ENCODE results near the gene AHI1.
A peak's percentile ranks its signal among the peaks of the same experiment; 100 is the strongest.

The AHI1 gene

DNA sequence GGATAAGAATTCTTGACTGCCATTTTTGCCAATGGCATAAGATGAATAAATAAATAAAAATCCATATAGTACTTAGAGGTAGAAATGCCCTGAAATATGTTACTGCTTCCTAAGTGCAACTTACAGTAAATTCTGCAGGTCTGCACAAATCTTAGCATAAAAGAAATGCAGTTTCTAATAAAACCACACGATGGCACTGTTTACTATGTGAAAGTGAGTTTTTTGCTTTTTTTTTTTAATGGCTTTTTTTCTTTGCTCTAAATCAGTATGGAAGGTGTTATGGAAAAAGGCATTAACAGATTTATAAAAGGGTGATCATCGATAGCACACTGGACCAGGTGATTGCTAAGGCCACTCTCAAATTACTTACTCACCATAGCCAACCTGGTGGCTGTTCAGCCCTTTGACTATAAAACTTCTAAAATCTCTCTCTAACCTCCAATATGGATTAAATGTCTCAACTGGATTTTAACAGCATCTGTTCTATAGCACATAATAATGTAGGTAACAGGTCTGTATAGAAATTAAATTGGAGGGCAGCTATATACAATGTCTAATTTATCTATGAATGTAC, 45.8 kb downstream of the AHI1 start:
- DNase-seq: peak; percentile 50

DNA sequence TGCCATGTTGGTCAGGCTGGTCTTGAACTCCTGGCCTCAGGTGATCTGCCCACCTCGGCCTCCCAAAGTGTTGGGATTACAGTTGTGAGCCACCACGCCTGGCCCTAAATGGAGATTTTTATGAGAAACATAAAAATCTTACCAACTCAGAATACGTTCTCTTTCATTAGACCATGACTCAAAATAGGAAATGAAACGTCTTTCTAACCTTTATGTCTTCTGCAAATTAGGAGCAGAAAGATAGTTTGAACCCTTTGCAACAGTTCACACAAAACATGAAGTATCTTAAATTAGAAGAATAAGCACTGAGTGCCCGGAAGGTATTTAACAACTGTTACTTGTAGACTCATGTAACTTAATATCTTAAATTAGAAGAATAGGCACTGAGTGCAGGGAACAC, 48.3 kb downstream of the AHI1 start:
- no peak for DNase-seq

DNA sequence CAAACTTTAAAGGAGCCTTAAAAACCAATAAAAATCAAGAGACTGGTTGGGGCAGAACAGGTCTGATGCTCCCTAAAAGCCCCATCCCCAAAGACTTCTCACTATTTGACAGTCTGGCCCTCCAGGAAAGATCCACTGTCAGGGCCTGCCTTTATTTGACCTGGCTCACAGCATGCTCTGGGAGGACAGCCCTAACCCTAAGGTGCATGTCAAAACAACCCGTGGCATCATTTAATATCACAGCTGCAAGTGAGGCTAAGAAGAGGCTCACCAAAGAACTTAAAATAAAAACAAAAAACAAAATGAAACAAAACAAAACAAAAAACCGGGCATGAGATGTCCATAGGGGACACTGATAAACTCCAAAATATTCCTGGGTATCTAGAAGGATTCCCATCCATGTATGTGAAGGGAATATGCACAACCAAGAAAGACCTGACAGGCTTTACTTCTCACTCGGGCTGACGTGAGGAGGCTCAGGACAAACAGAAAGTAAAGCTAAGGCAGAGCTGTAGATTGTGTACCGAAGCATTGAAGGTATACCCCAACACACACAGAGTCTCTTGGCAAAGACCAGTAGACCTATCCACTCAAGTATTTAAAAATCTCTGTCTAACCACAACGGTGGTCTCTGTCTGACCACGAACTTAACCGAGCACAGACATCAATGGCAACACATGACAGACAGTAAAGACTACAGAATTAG, 57.3 kb downstream of the AHI1 start:
- peak; percentile 8 for DNase-seq

DNA sequence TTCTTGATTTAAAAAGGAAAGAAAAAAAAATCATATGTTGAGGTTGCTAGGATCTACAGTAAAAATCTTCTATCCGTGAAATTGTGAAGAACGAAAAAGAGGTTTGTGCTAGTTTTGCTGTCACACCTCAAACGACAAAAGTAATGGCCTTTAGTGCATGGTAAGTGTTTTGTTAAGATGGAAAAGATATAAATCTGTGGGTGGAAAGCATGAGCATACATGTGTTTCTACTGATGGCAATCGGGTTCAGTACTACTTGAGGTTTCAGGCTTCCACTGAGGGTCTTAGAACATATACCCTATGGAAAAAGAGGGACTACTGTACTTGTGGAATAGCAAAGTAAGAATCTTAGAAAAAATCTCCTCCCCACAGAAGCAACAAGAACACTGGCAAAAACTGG, 58.0 kb downstream of the AHI1 start:
- DNase-seq: no peak

DNA sequence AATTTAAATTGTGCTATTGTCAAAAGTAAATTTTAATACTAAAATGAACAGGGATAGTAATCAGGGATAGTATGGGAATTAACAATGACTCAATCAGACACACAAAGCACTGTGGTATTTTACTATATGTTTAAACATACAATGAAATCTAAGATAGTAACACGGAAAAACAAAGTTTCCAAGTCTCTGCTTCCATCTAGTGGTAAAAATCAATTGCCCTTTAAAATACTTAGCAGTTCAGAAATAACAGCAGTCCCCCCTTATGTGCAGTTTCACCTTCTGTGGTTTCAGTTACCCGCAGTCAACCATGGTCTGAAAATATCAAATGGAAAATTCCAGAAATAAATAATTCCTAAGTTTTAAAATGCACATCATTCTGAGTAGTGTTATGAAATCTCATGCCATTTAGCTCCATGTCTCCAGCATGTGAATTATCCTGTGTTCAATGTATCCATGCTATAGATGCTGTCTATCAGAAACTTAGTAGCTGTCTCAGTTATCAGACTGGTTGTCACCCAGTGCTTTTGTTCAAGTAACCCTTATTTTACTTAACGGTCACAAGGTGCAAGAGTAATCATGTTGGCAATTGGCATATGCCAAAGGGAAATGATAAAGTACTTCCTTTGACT, 58.5 kb downstream of the AHI1 start:
- peak; percentile 52 for DNase-seq

DNA sequence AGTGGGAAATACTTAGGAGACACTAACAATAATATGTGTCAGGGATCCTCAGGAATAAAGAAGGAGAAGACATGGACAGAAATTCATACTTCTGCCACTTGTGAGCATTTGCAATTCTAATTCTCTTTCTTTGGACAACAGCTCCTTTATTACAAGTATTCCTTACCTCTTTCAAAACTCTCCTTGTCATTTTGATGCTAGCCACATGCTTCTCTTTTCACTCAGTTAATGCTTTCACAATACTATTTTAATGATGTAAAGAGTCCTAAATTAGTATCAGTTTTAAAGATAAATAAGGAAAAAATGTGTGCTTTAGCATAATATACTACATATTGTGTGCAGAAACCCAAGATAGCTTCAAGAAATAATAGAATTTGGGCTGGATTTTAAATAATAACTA, 62.5 kb downstream of the AHI1 start:
- DNase-seq: no peak

DNA sequence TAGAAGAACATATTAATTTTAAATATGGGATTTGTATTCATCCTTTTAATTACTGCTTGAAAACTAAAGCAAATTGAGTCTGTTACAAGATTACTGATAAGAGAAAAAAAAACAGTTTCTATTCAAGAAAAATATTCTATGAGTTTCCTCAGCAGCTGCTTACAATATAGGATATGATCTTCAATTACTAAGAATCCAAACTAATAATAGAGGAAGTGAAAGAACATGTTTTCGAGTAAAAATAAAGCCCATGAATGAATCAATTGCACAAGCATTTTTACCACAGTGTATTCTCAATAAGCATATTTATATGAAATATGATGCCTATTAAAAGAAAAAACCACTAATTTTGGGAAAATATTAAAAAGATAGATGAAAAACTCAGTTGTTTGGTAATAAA, 63.4 kb downstream of the AHI1 start:
- DNase-seq: no peak

DNA sequence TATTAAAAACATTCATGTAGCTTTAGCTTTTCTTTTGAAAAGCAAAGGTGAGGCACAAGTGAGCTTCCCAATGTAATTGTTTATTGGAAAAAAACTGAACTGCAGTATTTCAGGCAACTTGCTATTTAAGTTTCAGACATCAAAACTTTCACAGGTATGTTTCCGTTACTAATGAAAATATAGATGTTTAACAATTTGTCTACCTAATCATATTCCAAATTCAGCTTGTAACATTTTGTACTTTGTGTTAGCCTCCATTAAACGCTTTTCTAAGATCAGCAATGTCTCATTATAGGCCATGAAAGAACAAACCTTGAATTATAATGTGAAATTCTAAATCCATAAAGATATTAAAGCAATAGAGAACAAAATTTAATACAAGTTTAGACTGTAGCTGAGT, 69.5 kb downstream of the AHI1 start:
- no peak for DNase-seq

DNA sequence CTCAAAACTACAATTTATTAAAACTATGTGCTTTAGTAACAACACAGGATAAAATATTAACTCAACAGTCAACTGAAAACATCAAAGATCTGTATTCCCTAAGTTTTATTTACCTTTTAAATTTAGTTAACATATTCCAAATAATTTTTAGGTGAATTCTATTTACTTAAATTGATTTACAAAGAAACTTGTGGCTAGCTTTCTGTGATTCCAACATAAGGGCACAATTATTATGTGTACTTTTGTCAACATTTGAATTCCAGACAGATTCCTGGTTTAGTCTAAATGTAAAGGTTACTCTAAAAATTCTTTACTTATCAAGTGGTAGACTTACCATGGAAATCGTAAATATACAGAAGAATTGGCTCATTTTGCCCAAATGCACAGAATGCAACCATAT, 70.7 kb downstream of the AHI1 start:
- no peak for DNase-seq

DNA sequence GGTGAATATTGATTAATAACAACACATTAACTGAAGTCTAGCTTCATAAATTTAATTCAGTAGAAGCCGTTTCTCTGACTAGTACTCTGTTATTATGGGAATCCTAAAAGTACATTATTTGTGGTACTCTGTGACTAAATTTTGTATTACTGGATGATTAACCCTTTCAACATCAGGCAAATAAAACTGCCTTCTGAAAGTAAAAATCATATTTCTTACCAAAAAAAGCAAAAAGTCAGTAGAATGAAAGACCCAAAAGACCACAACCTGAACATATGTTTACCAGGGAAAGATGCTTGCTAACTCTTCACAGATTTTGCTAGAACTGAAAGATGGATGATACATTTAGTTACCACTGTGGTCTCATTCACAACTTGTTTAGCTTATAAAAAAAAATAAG, 73.2 kb downstream of the AHI1 start:
- DNase-seq: no peak

DNA sequence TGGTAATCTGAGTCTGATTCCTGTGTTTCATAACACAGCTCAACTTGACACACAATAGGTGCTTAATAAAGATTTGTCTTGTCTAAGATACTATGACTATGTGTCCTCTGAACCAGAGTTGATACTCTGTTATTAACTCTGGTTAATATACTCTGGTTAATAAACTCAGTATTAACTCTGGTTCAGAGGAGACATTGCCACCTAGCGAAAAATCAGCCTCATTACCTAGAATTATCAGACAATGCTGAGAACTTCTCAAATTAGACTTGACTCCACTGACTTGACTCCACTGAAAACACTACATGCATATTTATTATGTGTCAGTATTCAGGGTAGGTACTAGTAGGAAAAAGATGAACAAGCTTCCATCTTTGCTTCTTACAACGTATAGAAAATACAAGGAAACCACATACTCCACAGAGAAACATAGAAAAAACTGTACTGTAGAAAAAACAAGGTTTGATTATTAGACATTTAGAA, 73.9 kb downstream of the AHI1 start:
- DNase-seq: peak; percentile 45

DNA sequence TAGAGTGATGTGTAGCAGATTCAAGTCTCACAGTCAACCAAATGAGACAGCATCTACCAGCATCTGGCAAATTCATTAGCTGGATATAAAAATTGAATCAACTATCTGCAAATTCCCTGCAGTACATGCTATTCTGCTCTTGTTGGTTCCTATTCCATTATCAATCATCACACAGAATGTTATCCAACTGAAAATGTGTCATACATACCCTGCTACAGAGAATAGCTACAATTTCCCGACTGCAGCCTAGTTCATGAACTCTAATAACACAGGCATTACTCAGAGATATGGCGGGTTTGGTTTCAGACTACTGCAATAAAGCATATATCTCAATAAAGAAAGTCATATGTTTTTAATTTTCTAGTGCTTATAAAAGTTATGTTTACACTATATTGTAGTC, 78.4 kb downstream of the AHI1 start:
- peak; percentile 92 for DNase-seq

DNA sequence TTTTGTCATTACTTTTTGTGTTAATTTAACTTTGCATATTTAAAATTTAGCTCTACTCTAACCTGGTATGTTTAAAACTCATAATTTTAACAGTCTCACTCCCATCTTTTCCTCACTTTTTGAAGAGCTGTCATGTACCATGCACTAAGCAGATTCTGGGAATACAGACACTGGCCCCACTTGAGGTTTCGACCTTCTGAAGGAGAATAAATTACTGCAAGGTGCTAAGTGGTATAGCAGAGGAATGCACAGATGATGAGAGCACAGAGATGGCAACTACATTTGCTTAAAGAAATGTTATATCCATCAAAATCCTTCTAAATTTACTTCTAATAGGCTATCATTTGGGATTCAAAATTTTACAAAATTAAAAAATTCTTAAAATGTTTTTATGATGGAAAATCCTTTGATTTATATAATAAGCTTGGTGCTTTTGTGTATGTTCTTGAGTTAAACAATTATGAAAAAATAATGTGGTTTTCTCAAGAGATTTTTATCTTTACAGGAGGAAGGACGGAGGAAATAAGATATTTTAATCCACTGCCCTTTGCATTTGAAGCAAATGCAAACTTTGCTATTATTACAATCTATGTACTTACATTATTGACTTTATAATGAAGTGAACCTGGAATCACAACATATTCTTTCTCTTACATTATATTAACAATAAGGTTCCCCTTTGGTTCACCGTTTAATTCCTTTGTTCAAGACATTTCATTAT, 79.3 kb downstream of the AHI1 start:
- no peak for DNase-seq

DNA sequence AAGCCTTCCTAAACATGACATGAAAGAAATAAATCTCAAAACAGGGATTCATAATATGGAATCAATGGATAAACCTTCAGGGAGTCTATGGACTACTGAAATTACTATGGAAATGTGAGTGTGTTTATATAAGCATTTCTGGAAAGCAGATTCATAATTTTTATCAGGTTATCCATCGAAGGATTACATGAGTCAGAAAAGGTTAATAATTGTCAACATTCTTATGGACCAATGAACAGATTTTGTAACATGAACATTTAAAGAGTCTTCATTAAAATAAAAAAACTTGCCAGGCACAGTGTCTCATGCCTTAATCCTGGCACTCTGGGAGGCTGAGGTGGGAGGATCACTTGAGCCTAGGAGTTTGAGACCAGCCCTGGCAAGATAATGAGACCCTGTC, 84.8 kb downstream of the AHI1 start:
- peak; percentile 10 for DNase-seq

DNA sequence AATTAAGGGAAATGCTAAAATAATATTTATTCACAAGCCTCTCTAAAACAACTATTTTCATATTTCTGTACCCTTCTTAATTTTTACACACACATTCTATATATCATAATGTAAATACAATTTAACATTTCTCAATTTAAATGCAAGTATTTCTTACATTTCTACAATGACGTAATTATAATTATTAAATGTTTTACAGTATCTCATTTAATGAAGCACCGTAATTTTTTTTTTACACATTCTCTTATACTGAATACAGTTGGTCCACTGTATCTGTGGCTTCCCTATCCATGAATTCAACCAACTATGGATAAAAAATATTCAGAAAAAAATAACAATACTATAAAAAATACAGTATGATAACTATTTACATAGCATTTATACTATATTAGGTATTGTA, 85.7 kb downstream of the AHI1 start:
- no peak for DNase-seq

DNA sequence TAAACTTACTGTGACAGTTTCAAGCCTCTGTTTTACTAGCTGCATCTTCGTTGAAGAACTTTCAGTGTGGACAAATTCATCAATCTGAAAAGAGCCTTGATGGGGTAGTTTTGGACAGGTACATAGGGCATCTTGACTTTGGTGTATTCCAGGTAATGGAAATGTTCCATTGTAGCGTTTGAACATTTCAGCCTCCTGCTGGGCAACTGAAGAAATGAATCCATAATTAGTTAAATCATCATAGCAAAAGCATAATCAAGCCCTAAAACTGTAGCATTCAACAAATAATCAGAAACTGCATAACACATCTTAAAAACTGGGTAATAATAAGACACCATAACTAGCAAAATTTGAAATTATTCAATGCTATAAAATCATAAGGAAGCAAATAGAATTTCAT, 86.2 kb downstream of the AHI1 start:
- no peak for DNase-seq

DNA sequence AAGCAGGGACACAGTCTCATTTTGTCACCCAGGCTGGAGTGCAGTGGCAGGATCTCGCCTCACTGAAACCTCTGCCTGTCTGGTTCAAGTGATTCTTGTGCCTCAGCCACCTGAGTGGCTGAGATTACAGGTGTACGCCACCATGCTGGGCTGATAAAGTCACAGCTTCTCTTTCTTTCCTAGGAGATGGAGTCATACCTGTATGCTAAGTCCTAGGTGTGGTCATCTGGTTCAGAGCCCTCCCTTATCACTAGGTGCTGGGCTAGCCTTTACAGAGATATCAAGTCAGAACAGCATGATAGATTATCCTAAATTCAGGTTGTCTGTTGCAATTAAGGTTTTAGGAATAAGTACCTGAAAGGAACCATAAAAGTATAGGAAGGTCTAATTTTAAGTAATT, 86.7 kb downstream of the AHI1 start:
- no peak for DNase-seq

DNA sequence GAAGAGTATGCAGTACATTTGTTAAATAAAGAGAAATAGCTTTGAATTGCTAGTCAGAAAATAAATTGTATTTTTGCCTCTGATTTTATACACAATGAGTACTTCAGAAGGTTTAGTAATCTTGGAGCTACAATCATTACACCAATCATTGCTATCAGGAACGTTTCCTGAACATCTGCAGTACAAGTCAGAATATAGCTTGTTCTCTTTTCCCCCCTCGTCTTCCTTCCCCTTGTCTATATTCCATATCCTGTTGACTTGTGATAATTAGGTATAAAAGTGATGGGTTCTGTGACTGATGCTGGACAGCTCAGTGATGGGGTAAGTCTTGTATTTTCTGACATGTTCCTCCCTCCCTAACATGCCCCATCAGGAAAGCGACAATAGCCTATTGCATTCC, 94.0 kb downstream of the AHI1 start:
- no peak for DNase-seq

DNA sequence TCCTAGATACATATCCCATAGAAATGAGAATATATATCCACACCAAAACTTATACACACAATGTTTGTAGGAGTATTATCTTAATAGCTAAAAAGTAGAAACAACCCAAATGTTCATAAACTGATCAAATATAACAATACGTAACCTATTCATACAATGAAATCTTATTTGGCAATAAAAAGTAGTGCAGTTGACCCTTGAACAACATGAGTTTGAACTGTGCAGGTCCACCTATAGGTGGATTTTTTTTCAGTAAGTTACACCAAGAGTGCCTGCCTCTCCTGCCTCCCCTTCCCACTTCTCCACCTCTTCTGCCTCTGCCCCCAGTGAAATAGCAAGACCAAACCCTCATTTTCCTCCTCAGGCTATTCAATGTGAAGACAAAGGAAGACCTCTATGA, 95.2 kb downstream of the AHI1 start:
- no peak for DNase-seq

DNA sequence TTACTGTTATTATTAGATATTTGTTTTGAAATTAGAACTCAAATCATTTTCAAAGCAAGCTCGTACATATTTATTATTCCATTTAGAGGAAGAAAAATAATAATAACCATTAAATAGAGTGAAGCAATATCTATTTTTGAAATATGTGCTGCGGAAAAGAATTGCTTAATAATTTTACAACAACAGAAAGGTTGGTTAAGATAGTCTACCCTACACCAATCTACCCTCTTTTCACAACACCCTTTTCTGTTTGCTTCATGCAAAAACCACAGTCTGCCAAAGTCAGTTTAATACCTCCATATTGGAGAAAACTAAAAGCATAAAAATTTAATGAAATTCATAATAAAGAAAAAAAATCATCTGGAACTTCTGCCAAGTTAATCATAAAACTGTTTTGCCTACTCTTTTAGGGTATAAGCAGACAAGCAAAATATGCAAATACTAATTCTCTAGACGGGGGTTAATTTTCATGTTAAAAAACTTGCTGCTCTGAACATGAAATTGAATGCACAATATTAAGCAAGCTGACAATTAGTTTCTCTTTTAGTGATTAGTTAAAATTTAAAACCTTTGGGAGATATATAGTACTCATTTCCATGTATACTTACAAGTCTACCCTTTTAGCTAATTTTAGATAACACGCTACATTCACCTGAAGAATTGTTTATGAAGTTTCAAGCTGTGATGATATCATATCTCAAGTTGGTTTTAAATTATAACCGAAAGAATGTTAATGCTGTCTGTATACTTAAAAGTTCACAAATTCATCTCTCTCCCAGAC, 100.2 kb downstream of the AHI1 start:
- no peak for DNase-seq

DNA sequence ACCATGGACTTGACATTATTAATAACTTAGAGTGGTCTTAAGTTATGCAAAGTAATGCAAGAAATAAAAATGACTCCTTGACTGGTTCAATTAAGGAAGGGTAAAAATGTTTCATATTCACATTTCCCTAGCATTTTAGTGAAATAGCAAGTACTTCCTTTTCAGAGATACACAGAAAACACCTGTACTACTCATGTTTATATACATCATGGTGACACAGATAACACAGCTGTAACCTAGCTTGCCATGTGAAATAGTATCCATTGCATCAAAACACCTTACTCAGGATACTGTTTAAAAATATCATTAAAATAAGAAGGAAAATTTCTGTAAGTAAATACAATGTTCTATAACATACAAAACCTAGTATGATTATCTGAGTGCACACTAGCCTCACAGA, 102.4 kb downstream of the AHI1 start:
- no peak for DNase-seq

DNA sequence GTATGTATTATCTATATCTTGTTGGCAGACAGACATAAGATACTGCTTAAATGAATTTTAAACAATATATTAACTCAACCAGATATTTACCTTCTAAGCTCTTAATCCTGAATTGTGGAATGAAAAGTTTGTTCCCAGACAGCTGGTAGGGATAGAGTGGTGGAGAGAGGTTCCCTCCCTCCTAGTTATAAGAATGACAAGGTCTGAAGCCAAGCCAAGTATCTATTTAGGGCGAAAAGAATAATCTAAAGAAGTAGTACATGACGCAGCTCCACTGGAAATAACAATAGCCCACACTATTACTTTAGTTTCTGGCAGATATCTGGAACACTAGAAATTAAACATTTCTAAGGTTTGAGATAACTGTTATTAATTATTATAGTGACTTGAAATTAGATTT, 104.3 kb downstream of the AHI1 start:
- DNase-seq: no peak

DNA sequence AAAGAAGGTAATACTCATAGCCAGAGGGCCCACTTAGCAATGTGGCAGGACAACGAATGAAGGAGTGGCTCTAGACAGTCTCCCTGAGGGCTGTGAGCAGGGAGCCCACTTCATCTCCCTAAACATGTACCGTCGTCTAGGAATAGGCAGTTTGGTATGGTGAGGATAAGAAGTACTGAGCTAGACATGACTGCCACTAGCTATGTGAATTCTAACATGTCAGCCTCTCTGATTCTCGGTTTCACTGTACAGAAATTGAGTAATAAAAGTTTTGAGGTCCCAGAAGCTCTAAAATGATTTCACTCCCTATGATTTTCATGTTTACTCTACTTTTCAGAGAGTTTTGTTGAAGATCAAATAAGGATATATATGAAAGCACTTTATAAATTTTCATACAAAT, 107.1 kb downstream of the AHI1 start:
- DNase-seq: no peak

Measured in fibroblast of skin of abdomen (primary cell).